ENCODE results near the gene KREMEN2.

KREMEN2 gene

GRCh38 chr16:2986623-2987188, 22.6 kb downstream of the KREMEN2 start:
- DNase-seq (ENCODE audit: low spot score) = no peak
- no peaks in the 10 kb centered on the region for H3K9me3 Mint-ChIP-seq
- H3K36me3 Mint-ChIP-seq (ENCODE audit: low read depth) = peaks cover under 1% of the 10 kb centered on the region
- no peak overlapping the region for H3K4me3 Mint-ChIP-seq
- H3K27ac Mint-ChIP-seq = no peak overlapping the region
- H3K4me1 Mint-ChIP-seq (ENCODE audit: low read depth) = peaks cover 9% of the 10 kb centered on the region
- H3K27me3 Mint-ChIP-seq (ENCODE audit: low read depth) = no peaks in the 10 kb centered on the region

GRCh38 chr16:2987286-2987685, 23.2 kb downstream of the KREMEN2 start:
- no peaks in the 10 kb centered on the region for H3K27me3 Mint-ChIP-seq (ENCODE audit: low read depth)

GRCh38 chr16:2987833-2988232, 23.8 kb downstream of the KREMEN2 start:
- no peaks in the 10 kb centered on the region for H3K27me3 Mint-ChIP-seq (ENCODE audit: low read depth)
- peaks cover 3% of the 10 kb centered on the region for H3K4me1 Mint-ChIP-seq (ENCODE audit: low read depth)
- no peak overlapping the region for H3K27ac Mint-ChIP-seq
- H3K9me3 Mint-ChIP-seq = no peaks in the 10 kb centered on the region
- no peak overlapping the region for H3K4me3 Mint-ChIP-seq
- no peak for DNase-seq (ENCODE audit: low spot score)
- no peaks in the 10 kb centered on the region for H3K36me3 Mint-ChIP-seq (ENCODE audit: low read depth)

More at GRCh38 chr16:2987286-2987685, 23.2 kb downstream of the KREMEN2 start:
- Mint-ChIP-seq H3K9me3 (no peaks in the 10 kb centered on the region), H3K36me3 (ENCODE audit: low read depth) (no peaks in the 10 kb centered on the region), H3K4me3 (no peak overlapping the region), H3K4me1 (ENCODE audit: low read depth) (peaks cover 5% of the 10 kb centered on the region), H3K27ac (no peak overlapping the region)
- DNase-seq (ENCODE audit: low spot score) = no peak

- no peak overlapping the region for H3K4me3 Mint-ChIP-seq
- H3K27ac Mint-ChIP-seq = no peak overlapping the region
- no peaks in the 10 kb centered on the region for H3K9me3 Mint-ChIP-seq
- peaks cover 3% of the 10 kb centered on the region for H3K4me1 Mint-ChIP-seq (ENCODE audit: low read depth)
- no peak for DNase-seq (ENCODE audit: low spot score)
- no peaks in the 10 kb centered on the region for H3K36me3 Mint-ChIP-seq (ENCODE audit: low read depth)
- H3K27me3 Mint-ChIP-seq (ENCODE audit: low read depth) = no peaks in the 10 kb centered on the region
Observed at GRCh38 chr16:2988590-2989099, 24.6 kb downstream of the KREMEN2 start.

GRCh38 chr16:2990891-2991290, 26.8 kb downstream of the KREMEN2 start:
- no peak for DNase-seq (ENCODE audit: low spot score)
- H3K4me3 Mint-ChIP-seq = no peak overlapping the region
- H3K4me1 Mint-ChIP-seq (ENCODE audit: low read depth) = no peaks in the 10 kb centered on the region
- H3K27me3 Mint-ChIP-seq (ENCODE audit: low read depth) = no peaks in the 10 kb centered on the region
- H3K36me3 Mint-ChIP-seq (ENCODE audit: low read depth) = no peaks in the 10 kb centered on the region
- no peaks in the 10 kb centered on the region for H3K9me3 Mint-ChIP-seq
- H3K27ac Mint-ChIP-seq = no peak overlapping the region

GRCh38 chr16:2991566-2992261, 27.6 kb downstream of the KREMEN2 start:
- no peaks in the 10 kb centered on the region for H3K9me3 Mint-ChIP-seq

GRCh38 chr16:2992383-2993081, 28.5 kb downstream of the KREMEN2 start:
- Mint-ChIP-seq H3K27me3 (ENCODE audit: low read depth) (no peaks in the 10 kb centered on the region), H3K4me1 (ENCODE audit: low read depth) (no peaks in the 10 kb centered on the region), H3K9me3 (no peaks in the 10 kb centered on the region), H3K36me3 (ENCODE audit: low read depth) (no peaks in the 10 kb centered on the region), H3K4me3 (no peak overlapping the region), H3K27ac (no peak overlapping the region)
- DNase-seq (ENCODE audit: low spot score) = no peak

More at GRCh38 chr16:2991566-2992261, 27.6 kb downstream of the KREMEN2 start:
- Mint-ChIP-seq H3K27me3 (ENCODE audit: low read depth) (no peaks in the 10 kb centered on the region), H3K4me1 (ENCODE audit: low read depth) (no peaks in the 10 kb centered on the region), H3K4me3 (no peak overlapping the region), H3K27ac (no peak overlapping the region), H3K36me3 (ENCODE audit: low read depth) (no peaks in the 10 kb centered on the region)
- DNase-seq (ENCODE audit: low spot score) = no peak

- DNase-seq (ENCODE audit: low spot score) = no peak
- Mint-ChIP-seq H3K4me3 (no peak overlapping the region), H3K27ac (no peak overlapping the region), H3K27me3 (ENCODE audit: low read depth) (no peaks in the 10 kb centered on the region), H3K36me3 (ENCODE audit: low read depth) (no peaks in the 10 kb centered on the region), H3K4me1 (ENCODE audit: low read depth) (no peaks in the 10 kb centered on the region), H3K9me3 (no peaks in the 10 kb centered on the region)
Observed at GRCh38 chr16:2996298-2996697, 32.2 kb downstream of the KREMEN2 start.

- Mint-ChIP-seq H3K9me3 (no peaks in the 10 kb centered on the region), H3K27me3 (ENCODE audit: low read depth) (peaks cover 3% of the 10 kb centered on the region), H3K4me1 (ENCODE audit: low read depth) (peaks cover 3% of the 10 kb centered on the region), H3K27ac (no peak overlapping the region), H3K36me3 (ENCODE audit: low read depth) (no peaks in the 10 kb centered on the region), H3K4me3 (no peak overlapping the region)
- no peak for DNase-seq (ENCODE audit: low spot score)
Observed at GRCh38 chr16:2999929-3000328, 35.9 kb downstream of the KREMEN2 start.

- Mint-ChIP-seq H3K27me3 (ENCODE audit: low read depth) (peaks cover 4% of the 10 kb centered on the region), H3K36me3 (ENCODE audit: low read depth) (no peaks in the 10 kb centered on the region), H3K4me1 (ENCODE audit: low read depth) (peaks cover 4% of the 10 kb centered on the region), H3K4me3 (no peak overlapping the region), H3K27ac (no peak overlapping the region), H3K9me3 (no peaks in the 10 kb centered on the region)
- no peak for DNase-seq (ENCODE audit: low spot score)
Observed at GRCh38 chr16:3000540-3000939, 36.5 kb downstream of the KREMEN2 start.

- H3K4me1 Mint-ChIP-seq (ENCODE audit: low read depth) = peaks cover 7% of the 10 kb centered on the region
- DNase-seq (ENCODE audit: low spot score) = no peak
- H3K4me3 Mint-ChIP-seq = no peak overlapping the region
- H3K27ac Mint-ChIP-seq = no peak overlapping the region
- H3K27me3 Mint-ChIP-seq (ENCODE audit: low read depth) = peaks cover 4% of the 10 kb centered on the region
- no peaks in the 10 kb centered on the region for H3K9me3 Mint-ChIP-seq
- no peaks in the 10 kb centered on the region for H3K36me3 Mint-ChIP-seq (ENCODE audit: low read depth)
Observed at GRCh38 chr16:3001316-3001715, 37.2 kb downstream of the KREMEN2 start.

- DNase-seq (ENCODE audit: low spot score) = peak; percentile 98
- Mint-ChIP-seq H3K27ac (peak overlapping the region; percentile 17), H3K27me3 (ENCODE audit: low read depth) (peaks cover 10% of the 10 kb centered on the region), H3K4me3 (peak overlapping the region; percentile 67), H3K9me3 (no peaks in the 10 kb centered on the region), H3K4me1 (ENCODE audit: low read depth) (peaks cover 30% of the 10 kb centered on the region), H3K36me3 (ENCODE audit: low read depth) (peaks cover 5% of the 10 kb centered on the region)
Observed at GRCh38 chr16:3003582-3004270, 39.7 kb downstream of the KREMEN2 start.

- Mint-ChIP-seq H3K27ac (no peak overlapping the region), H3K4me3 (no peak overlapping the region), H3K36me3 (ENCODE audit: low read depth) (peaks cover 5% of the 10 kb centered on the region), H3K27me3 (ENCODE audit: low read depth) (peaks cover 10% of the 10 kb centered on the region), H3K9me3 (no peaks in the 10 kb centered on the region), H3K4me1 (ENCODE audit: low read depth) (peaks cover 32% of the 10 kb centered on the region)
- DNase-seq (ENCODE audit: low spot score) = peak; percentile 25
Observed at GRCh38 chr16:3004319-3004718, 40.2 kb downstream of the KREMEN2 start.
